DOHH2 (cell line): Measurements from ENCODE around the gene C1orf141.

Source experiments
- CTCF ChIP-seq: fragments of 200-600 bp; sonication (generic); IDR thresholded peaks from one replicate; pipeline ENCODE4 v1.5.1; 2014; ENCODE audit warnings: antibody characterized with exemption, mild to moderate bottlenecking, low read depth, low read length; ENCODE audit not compliant: poor library complexity, severe bottlenecking
- EZH2phosphoT487 ChIP-seq: fragments of 200-600 bp; sonication (generic); IDR thresholded peaks from 2 replicates; pipeline ENCODE4 v1.6.1; 2017; ENCODE audit warnings: borderline replicate concordance, mild to moderate bottlenecking, antibody characterized with exemption, low read length, moderate library complexity, mixed read lengths

DNA sequence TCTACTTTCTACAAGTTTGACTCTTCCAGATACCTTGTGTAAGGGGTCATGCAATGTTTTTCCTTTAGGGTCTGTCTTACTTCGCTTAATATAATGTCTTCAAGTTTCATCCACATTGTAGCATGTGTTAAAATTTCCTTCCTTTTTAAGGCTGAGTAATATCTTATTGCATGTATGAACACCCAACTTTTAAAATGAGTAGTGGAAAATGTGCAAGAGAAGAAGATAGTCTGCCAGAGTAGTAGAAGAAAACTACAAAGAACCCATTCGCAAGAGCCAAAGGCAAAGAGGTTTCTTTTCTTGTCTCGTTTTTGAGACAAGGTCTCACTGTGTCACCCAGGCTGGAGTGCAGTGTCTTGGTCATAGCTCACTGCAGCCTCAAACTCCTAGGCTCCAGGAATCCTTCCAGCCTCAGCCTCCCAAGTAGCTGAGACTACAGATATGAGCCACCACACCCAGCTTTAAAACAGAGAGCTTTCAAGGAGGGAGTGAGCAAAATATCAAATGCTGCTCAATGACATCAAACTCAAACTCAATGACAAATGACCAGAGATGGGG lies 40.8 kb upstream of the C1orf141 start:
- no peak for TF ChIP-seq CTCF
- no peak for TF ChIP-seq EZH2phosphoT487
